LNCAP (cell line): ENCODE results near the gene FDXACB1.

Experiments used
- CTCF ChIP-seq: fragments of 450-650 bp; IDR thresholded peaks from 2 replicates; pipeline ENCODE4 v1.5.1; 2017; ENCODE audit warnings: mild to moderate bottlenecking

Gene FDXACB1

GRCh38 chr11:111878849-111879636, at the start of gene FDXACB1, which contains the start of gene CFAP68:
TSS of gene FDXACB1 (minus strand) at chr11:111879165. CDS start at chr11:111879132, 33 bp downstream.
TSS of gene CFAP68 (plus strand) at chr11:111879541. CDS start at chr11:111879561, 20 bp downstream.
- peak; percentile 92 for TF ChIP-seq CTCF

- TF ChIP-seq CTCF, result no peak
These were observed 47.8 kb upstream of the FDXACB1 start for GRCh38 chr11:111926505-111927391.

GRCh38 chr11:111925953-111926352, 47.0 kb upstream of the FDXACB1 start:
- TF ChIP-seq CTCF, result no peak

GRCh38 chr11:111923951-111924350, 45.0 kb upstream of the FDXACB1 start:
- TF ChIP-seq CTCF, result no peak

GRCh38 chr11:111923351-111923788, 44.4 kb upstream of the FDXACB1 start:
- no peak for TF ChIP-seq CTCF

GRCh38 chr11:111922803-111923202, 43.8 kb upstream of the FDXACB1 start:
- no peak for TF ChIP-seq CTCF

GRCh38 chr11:111921541-111922230, 42.7 kb upstream of the FDXACB1 start:
- no peak for TF ChIP-seq CTCF
